Cerebellar cortex (tissue), 1 donor: Measurements from ENCODE around the gene PDZD2.
"Not testable (repeated sequence)": the region's sequence is repeated elsewhere in the genome, so short reads cannot be mapped to it uniquely, and the experiment has no call there.

Source experiments
- DNase-seq: peaks from one replicate; pipeline ENCODE4 v3.0.0-alpha.2; 2015; ENCODE audit warnings: low spot score

The PDZD2 gene

GRCh38 chr5:32076699-32077695 lies 438.1 kb downstream of the PDZD2 start:
- peak; percentile 52 for DNase-seq

DNA sequence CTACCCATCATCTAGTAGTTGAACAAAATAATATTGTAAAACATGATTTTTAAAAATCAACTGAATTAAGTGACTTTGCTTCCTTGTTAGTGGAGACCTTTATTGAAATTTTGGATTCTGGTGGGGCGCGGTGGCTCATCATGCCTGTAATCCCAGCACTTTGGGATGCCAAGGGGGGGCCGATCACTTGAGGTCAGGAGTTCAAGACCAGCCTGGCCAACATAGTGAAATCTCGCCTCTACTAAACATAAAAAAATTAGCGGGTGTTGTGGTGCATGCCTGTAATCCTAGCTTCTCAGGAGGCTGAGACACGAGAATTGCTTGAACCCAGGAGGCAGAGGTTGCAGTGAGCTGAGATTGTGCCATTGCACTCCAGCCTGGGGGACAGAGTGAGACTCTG lies 439.9 kb downstream of the PDZD2 start:
- not testable (repeated sequence) for DNase-seq

DNA sequence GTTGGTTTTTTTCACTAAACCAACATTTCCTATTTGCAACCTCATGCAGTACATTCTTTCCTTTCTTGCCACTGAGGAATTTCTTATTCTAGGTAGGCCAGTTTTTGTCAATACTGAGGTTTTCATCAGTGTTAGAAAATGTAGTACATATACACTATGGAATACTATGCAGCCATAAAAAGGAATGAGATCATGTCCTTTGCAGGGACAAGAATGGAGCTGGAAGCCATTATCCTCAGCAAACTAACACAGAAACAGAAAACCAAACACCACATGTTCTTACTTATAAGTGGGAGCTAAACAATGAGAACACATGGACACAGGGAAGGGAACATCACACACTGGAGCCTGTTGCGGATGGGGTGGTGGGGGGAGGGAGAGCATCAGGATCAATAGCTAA lies 441.6 kb downstream of the PDZD2 start:
- DNase-seq: not testable (repeated sequence)

DNA sequence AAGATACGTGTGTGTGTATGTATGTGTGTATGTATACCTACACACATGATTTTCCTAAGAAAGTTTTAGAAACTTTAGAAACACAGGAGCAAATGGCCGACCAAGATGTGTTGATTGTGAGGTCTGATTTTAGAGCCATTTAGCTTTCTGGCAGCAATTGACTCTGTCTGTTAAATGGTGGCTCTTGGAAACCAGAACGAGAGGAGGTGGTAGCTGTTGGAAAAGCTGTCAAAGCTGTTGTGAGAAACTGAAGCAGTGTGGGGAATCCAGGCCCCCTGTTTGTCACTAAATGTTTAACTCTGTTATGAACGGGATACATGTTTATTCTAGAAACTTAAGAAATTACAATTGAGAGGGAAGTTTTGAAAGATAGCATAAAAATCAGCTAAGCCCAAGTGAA lies 443.8 kb downstream of the PDZD2 start:
- DNase-seq: no peak

DNA sequence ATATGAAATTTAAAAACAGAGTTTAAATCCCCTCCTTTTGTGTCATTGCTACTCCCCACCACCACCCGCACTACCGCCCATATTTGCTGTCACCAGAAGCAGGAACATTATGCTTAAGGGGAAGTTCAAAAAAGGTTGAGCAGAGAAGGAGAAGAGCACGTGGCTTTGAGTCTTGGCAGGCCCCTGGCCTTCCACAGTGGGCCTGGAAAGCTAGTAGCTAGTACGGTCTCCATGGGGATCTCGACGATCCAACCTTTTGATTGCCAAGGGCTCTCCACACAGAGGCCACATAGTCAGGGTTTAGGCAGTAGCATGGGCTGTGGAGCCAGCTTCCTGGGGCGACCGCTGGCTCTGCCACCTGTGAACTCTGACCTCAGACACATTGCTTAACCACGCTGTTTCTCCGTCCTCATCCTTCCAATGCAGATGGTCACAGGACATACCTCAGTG lies 445.1 kb downstream of the PDZD2 start:
- DNase-seq: no peak

GRCh38 chr5:32087086-32088082 lies 448.5 kb downstream of the PDZD2 start:
- DNase-seq: no peak

- DNase-seq: no peak
Measured at GRCh38 chr5:32088214-32088613, 449.3 kb downstream of the PDZD2 start.

GRCh38 chr5:32089146-32090000 lies 450.4 kb downstream of the PDZD2 start:
- no peak for DNase-seq

GRCh38 chr5:32090026-32090754 lies 451.3 kb downstream of the PDZD2 start:
- DNase-seq: no peak

DNA sequence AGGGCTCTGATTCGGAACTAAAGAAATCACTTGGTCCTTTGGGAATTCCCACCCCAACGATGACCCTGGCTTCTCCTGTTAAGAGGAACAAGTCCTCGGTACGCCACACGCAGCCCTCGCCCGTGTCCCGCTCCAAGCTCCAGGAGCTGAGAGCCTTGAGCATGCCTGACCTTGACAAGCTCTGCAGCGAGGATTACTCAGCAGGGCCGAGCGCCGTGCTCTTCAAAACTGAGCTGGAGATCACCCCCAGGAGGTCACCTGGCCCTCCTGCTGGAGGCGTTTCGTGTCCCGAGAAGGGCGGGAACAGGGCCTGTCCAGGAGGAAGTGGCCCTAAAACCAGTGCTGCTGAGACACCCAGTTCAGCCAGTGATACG lies 451.8 kb downstream of the PDZD2 start:
- no peak for DNase-seq

DNA sequence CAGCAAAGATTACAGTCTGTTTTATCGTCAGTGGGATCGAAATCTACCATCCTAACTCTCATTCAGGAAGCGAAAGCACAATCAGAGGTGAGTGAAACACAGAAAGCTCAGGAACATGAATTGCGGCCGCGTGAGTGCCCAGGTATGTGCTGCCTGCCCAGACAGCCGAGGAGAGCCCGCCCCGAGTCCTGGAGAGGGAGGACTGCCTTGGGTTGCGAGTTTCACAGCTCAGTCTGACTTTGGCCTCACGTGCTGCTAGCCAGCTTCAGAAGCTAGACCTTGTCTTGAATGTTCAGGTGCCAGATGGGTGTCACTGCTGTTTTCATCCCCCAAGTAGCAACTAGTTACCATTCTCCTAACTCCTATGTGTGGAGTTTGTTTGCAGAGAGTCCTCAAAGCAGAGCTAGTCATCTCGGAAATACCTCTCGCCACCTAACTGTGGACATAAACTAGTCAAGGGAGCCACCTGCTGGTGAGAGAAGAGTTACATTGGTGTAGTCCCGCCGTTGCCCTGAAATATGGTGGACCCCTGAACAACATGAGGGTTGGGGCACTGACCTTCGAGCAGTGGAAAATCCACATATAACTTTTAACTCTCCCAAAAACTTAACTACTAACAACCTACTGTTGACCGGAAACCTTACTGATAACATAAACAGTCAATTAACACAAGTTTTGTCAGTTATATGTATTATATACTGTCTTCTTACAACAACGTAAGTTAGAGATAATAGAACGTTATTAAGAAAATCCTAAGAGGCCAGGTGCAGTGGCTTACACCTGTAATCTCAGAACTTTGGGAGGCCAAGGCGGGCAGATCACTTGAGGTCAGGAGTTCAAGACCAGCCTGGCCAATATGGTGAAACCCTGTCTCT lies 454.2 kb downstream of the PDZD2 start:
- peak; percentile 80 for DNase-seq

DNA sequence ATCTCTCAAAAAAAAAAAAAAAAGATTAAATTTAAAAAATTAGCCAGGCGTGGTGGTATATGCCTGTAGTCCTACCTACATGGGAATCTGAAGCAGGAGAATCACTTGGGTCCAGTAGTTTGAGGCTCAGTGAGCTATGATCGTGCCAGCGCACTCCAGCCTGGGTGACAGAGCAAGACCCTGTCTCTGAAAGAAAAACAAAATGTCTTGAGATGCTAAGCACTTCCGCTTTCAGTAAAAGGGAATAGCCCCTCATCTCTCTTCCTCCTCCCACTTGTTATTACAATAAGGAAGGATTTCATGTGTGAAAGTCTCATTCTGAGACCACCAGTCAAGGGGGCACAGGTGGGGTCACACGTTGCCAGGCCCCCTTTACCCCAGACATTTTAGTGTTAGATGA lies 455.8 kb downstream of the PDZD2 start:
- DNase-seq: no peak

DNA sequence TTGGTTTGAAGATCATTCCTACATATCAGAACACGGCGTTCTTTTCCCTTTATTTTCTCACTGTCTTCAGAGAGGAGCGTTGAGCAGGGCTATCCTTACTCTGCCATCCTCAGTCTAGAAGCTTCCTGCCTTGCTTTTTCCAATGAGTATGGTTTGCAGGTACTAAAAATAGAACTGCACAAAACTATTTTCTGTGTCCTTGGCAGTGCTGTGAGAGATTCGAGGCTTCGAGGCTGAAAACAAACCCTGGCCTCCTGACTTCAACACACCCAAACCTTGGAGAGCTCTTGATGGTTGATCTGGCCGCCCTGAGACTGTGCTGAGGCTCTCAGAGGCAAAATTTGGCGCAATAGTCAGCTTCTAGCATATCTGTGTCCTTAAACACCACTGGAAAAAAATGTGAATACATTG lies 456.3 kb downstream of the PDZD2 start:
- DNase-seq: no peak

GRCh38 chr5:32096891-32097595 lies 458.1 kb downstream of the PDZD2 start:
- no peak for DNase-seq

GRCh38 chr5:32098291-32098690 lies 459.4 kb downstream of the PDZD2 start:
- DNase-seq: no peak

GRCh38 chr5:32098890-32099310 lies 460.0 kb downstream of the PDZD2 start:
- DNase-seq: no peak

DNA sequence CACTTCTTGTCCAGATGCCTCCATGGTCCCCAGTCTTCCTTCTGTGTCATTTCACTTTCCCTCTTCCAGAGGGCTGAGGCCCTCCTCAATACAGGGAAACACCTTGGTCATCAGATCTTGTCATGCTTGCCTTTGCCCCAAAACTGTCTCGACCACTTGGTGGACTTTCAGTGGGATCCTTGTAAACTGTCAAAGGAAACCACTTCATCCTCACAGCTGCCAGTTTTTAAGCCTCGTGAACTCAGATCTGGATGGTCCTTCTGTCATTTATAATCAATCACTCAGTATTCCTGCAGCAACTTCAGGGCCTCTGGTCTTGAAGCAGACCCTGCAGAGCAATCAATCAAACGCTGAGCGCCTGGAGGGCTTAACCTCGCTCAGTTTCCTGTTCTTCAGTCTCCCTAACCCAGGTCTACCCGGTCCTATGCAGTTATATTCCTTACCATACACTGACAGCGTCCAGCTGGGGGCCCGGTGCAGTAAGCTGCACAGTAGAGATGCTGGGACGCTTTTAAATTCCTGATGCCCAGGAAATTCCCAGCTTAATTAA lies 460.6 kb downstream of the PDZD2 start:
- no peak for DNase-seq

- DNase-seq: peak; percentile 46
Measured at GRCh38 chr5:32100230-32100629, 461.3 kb downstream of the PDZD2 start.
